H1 (cell line): ENCODE measurements around the gene KCNQ1. TPM values are rescaled to one million over a fixed set of nuclear protein-coding genes. Genes with fewer than 3 reads are reported as not detected.

Experiments
- CTCF ChIA-PET: fragments of 300-600 bp; sonication (Branson Sonifier 250); formaldehyde crosslinking; loops from one replicate; lab custom pipeline; 2021; ENCODE audit not compliant: partially characterized antibody; lab: Charles Lee
- POLR2A ChIA-PET: fragments of 300-600 bp; sonication (Branson Sonifier 250); formaldehyde crosslinking; loops from one replicate; lab custom pipeline; 2021; ENCODE audit warnings: inconsistent platforms; ENCODE audit not compliant: partially characterized antibody; lab: Charles Lee
- DNase-seq, 2 experiments: peaks; one replicate each; pipeline versions ENCODE4 v3.0.0 to v3.0.0-alpha.2; 2010 to 2022; ENCODE audit warnings: low spot score in 2 of 2, low read depth in 1 of 2, mixed read lengths in 1 of 2
- FAIRE-seq: peaks from 2 replicates; lab custom pipeline; 2011; peaks lifted over from hg19 to GRCh38; lab: Jason Lieb, UNC
- H2AFZ ChIP-seq: 2 replicates; pipeline ENCODE4 v1.8.1; 2012; ENCODE audit warnings: low read length, inconsistent platforms
- H2AK5ac ChIP-seq: 2 replicates; pipeline ENCODE4 v1.6.1; 2013; ENCODE audit warnings: low read depth, low read length
- H2BK120ac ChIP-seq: replicated peaks from 2 replicates; pipeline ENCODE3; 2013; ENCODE audit warnings: low read depth, low read length, inconsistent platforms
- H2BK12ac ChIP-seq: 2 replicates; pipeline ENCODE4 v1.6.1; 2013; ENCODE audit warnings: low read depth, low read length
- H2BK15ac ChIP-seq: 2 replicates; pipeline ENCODE4 v1.6.1; 2013; ENCODE audit warnings: low read length
- H2BK20ac ChIP-seq: 2 replicates; pipeline ENCODE4 v1.6.1; 2013; ENCODE audit warnings: low read length
- H2BK5ac ChIP-seq: 2 replicates; pipeline ENCODE4 v1.6.1; 2013; ENCODE audit warnings: low read depth, low read length
- H3K14ac ChIP-seq: 2 replicates; pipeline ENCODE4 v1.6.1; 2013; ENCODE audit warnings: inconsistent platforms; ENCODE audit not compliant: insufficient read length
- H3K18ac ChIP-seq: 2 replicates; pipeline ENCODE4 v1.6.1; 2013; ENCODE audit warnings: low read length; ENCODE audit errors: extremely low read depth
- H3K23ac ChIP-seq: 2 replicates; pipeline ENCODE4 v1.6.1; 2013; ENCODE audit warnings: inconsistent platforms; ENCODE audit not compliant: insufficient read length
- H3K23me2 ChIP-seq: 2 replicates; pipeline ENCODE4 v1.6.1; 2013; ENCODE audit warnings: low read depth, low read length
- H3K27ac ChIP-seq: 2 replicates; pipeline ENCODE4 v1.6.1; 2011; ENCODE audit warnings: low read depth, low read length, inconsistent platforms
- H3K27me3 ChIP-seq, 4 experiments: replicated peaks in 1 of 4; 1 replicate in 1 of 4; 2 replicates in 3 of 4; pipeline versions ENCODE4 v1.6.1 to v1.8.1; 2011 to 2013; ENCODE audit warnings: low read length in 3 of 4, mild to moderate bottlenecking in 3 of 4, inconsistent platforms in 2 of 4, mixed read lengths in 2 of 4, moderate library complexity in 1 of 4; ENCODE audit not compliant: control insufficient read depth in 3 of 4, insufficient read depth in 3 of 4; ENCODE audit errors: extremely low read depth in 1 of 4
- H3K36me3 ChIP-seq, 4 experiments: 2 replicates each; pipeline versions ENCODE4 v1.6.1 to v1.8.1; 2011 to 2013; ENCODE audit warnings: mild to moderate bottlenecking in 4 of 4, low read length in 3 of 4, moderate library complexity in 2 of 4, control low read depth in 1 of 4, inconsistent platforms in 1 of 4; ENCODE audit not compliant: insufficient read depth in 4 of 4, control insufficient read depth in 2 of 4
- H3K4ac ChIP-seq: replicated peaks from 2 replicates; pipeline ENCODE3; 2013; ENCODE audit warnings: low read length, low read depth, mixed read lengths, inconsistent platforms; ENCODE audit not compliant: insufficient read length
- H3K4me1 ChIP-seq, 4 experiments: replicated peaks in 1 of 4; 1 replicate in 1 of 4; 2 replicates in 3 of 4; pipeline versions ENCODE4 v1.6.1 to v1.8.1; 2011 to 2013; ENCODE audit warnings: low read length in 3 of 4, inconsistent platforms in 2 of 4, mixed read lengths in 1 of 4; ENCODE audit not compliant: insufficient read depth in 4 of 4, control insufficient read depth in 3 of 4
- H3K4me2 ChIP-seq, 2 experiments: 2 replicates each; pipeline versions ENCODE4 v1.6.1 to v1.8.1; 2011 to 2013; ENCODE audit warnings: low read depth in 2 of 2, low read length in 2 of 2, control low read depth in 1 of 2, inconsistent platforms in 1 of 2, mild to moderate bottlenecking in 1 of 2; ENCODE audit not compliant: insufficient read depth in 1 of 2
- H3K4me3 ChIP-seq, 4 experiments: fragments of 200-600, 300-600 bp in 1 of 4; sonication (generic), shearing (Covaris generic), sonication (Bioruptor Twin) in 1 of 4; 2 replicates each; pipeline versions ENCODE4 v1.5.1 to v1.8.1; 2011 to 2016; ENCODE audit warnings: low read length in 4 of 4, low read depth in 3 of 4, control low read depth in 2 of 4, inconsistent platforms in 2 of 4, mild to moderate bottlenecking in 2 of 4, mixed read lengths in 1 of 4, moderate library complexity in 1 of 4; ENCODE audit not compliant: insufficient read depth in 2 of 4; ENCODE audit errors: extremely low read depth in 1 of 4
- H3K56ac ChIP-seq: replicated peaks from 2 replicates; pipeline ENCODE3; 2013; ENCODE audit warnings: low read depth, mild to moderate bottlenecking, mixed read lengths, low read length, inconsistent platforms; ENCODE audit not compliant: insufficient read length
- H3K79me1 ChIP-seq: 2 replicates; pipeline ENCODE4 v1.6.1; 2013; ENCODE audit warnings: low read depth, low read length, control low read depth
- H3K79me2 ChIP-seq, 2 experiments: 2 replicates each; pipeline versions ENCODE4 v1.6.1 to v1.8.1; 2012 to 2013; ENCODE audit warnings: low read length in 2 of 2, mild to moderate bottlenecking in 2 of 2, inconsistent platforms in 1 of 2; ENCODE audit not compliant: insufficient read depth in 2 of 2, control insufficient read depth in 1 of 2
- H3K9ac ChIP-seq, 4 experiments: replicated peaks in 1 of 4; 1 replicate in 1 of 4; 2 replicates in 3 of 4; pipeline versions ENCODE4 v1.6.1 to v1.8.1; 2011 to 2013; ENCODE audit warnings: low read depth in 3 of 4, low read length in 3 of 4, control low read depth in 2 of 4, mild to moderate bottlenecking in 2 of 4, moderate library complexity in 2 of 4, inconsistent platforms in 1 of 4; ENCODE audit errors: extremely low read depth in 1 of 4
- H3K9me3 ChIP-seq, 2 experiments: 2 replicates each; pipeline versions ENCODE4 v1.6.1 to v1.8.1; 2012 to 2013; ENCODE audit warnings: mild to moderate bottlenecking in 2 of 2, moderate library complexity in 2 of 2, control low read depth in 1 of 2, inconsistent platforms in 1 of 2, low read depth in 1 of 2, low read length in 1 of 2, mixed read lengths in 1 of 2; ENCODE audit not compliant: insufficient read depth in 2 of 2
- H4K20me1 ChIP-seq, 2 experiments: replicated peaks in 1 of 2; 2 replicates each; pipeline versions ENCODE3 to v1.8.1; 2011 to 2013; ENCODE audit warnings: inconsistent platforms in 2 of 2, low read length in 2 of 2, mild to moderate bottlenecking in 1 of 2; ENCODE audit not compliant: insufficient read depth in 2 of 2, control insufficient read depth in 1 of 2
- H4K5ac ChIP-seq: 2 replicates; pipeline ENCODE4 v1.6.1; 2013; ENCODE audit warnings: low read length, low read depth, mixed read lengths, inconsistent platforms; ENCODE audit not compliant: insufficient read length
- H4K8ac ChIP-seq: 2 replicates; pipeline ENCODE4 v1.8.0; 2013; ENCODE audit warnings: mild to moderate bottlenecking, moderate library complexity, low read length, inconsistent platforms; ENCODE audit not compliant: insufficient read depth; ENCODE audit errors: extremely low read depth
- H4K91ac ChIP-seq: replicated peaks from 2 replicates; pipeline ENCODE3; 2013; ENCODE audit warnings: low read length, mixed read lengths, inconsistent platforms; ENCODE audit not compliant: insufficient read length
- BCL11A ChIP-seq, 2 experiments: IDR thresholded peaks; one replicate each; pipeline ENCODE4 v1.6.1; 2011; ENCODE audit warnings: low read depth in 2 of 2, low read length in 2 of 2, mild to moderate bottlenecking in 2 of 2
- HDAC2 ChIP-seq, 2 experiments: fragments of 300-600 bp in 1 of 2; sonication (generic) in 1 of 2; IDR thresholded peaks; 2 replicates each; pipeline ENCODE4 v1.6.1; 2011 to 2012; ENCODE audit warnings: low read depth in 2 of 2, low read length in 2 of 2, mild to moderate bottlenecking in 2 of 2, moderate library complexity in 2 of 2, borderline replicate concordance in 1 of 2, inconsistent platforms in 1 of 2
- SRF ChIP-seq: IDR thresholded peaks from 2 replicates; pipeline ENCODE4 v1.6.1; 2011; ENCODE audit warnings: mild to moderate bottlenecking, low read depth, low read length, moderate library complexity
- TAF7 ChIP-seq: optimal IDR thresholded peaks from 2 replicates; pipeline ENCODE3; 2011; ENCODE audit warnings: low read depth, mild to moderate bottlenecking, inconsistent platforms, low read length, moderate library complexity, borderline replicate concordance
- WGBS, 2 experiments: shearing (Covaris generic) in 1 of 2; methylation state at CpG; one replicate each; pipeline versions ENCODE4 v1.1.6 to v1.1.7; 2013 to 2015; ENCODE audit warnings: low lambda C conversion rate in 2 of 2, mixed read lengths in 2 of 2, inconsistent platforms in 1 of 2, low coverage in 1 of 2, missing lambda C conversion rate in 1 of 2; ENCODE audit not compliant: insufficient replicate concordance in 2 of 2, insufficient coverage in 1 of 2, insufficient read length in 1 of 2; ENCODE audit errors: extremely low coverage in 1 of 2, missing lambda C conversion rate in 1 of 2; 5-methylcytosine and 5-hydroxymethylcytosine counted together
- polyA plus RNA-seq, 7 experiments: library from polyadenylated mRNA; depleted of rRNA in 3 of 7; stranded (reverse) in 5 of 7; unstranded in 2 of 7; fragments of >200 nt in 5 of 7; fragments of 200-250 nt in 2 of 7; gene quantifications; 1 replicate in 5 of 7; 2 replicates in 1 of 7; 4 replicates in 1 of 7; pipeline versions ENCODE4 v1.2.1 to v1.2.3, GENCODE V29; 2011 to 2013; ENCODE audit warnings: missing spikeins in 2 of 7, mixed read lengths in 2 of 7
- total RNA-seq: library from RNA; stranded (reverse); fragmentation: NEBNext Ultra II Directional; extraction: Animal tissue kit (Norgen Biotek cat#: 25700); gene quantifications from 2 replicates; pipeline ENCODE4 v1.2.1, GENCODE V29; 2021
- TF ChIP-seq, protein P1 (sequence below): IDR thresholded peaks from 2 replicates; pipeline ENCODE4 v1.6.1; 2012; ENCODE audit warnings: inconsistent platforms

KCNQ1 gene
- total and polyA plus RNA-seq, 2 of the 8 experiments (the other 6 are each of a cell fraction or from before 2014, with no cell fraction given) = 1.9 to 2.0 TPM

DNA sequence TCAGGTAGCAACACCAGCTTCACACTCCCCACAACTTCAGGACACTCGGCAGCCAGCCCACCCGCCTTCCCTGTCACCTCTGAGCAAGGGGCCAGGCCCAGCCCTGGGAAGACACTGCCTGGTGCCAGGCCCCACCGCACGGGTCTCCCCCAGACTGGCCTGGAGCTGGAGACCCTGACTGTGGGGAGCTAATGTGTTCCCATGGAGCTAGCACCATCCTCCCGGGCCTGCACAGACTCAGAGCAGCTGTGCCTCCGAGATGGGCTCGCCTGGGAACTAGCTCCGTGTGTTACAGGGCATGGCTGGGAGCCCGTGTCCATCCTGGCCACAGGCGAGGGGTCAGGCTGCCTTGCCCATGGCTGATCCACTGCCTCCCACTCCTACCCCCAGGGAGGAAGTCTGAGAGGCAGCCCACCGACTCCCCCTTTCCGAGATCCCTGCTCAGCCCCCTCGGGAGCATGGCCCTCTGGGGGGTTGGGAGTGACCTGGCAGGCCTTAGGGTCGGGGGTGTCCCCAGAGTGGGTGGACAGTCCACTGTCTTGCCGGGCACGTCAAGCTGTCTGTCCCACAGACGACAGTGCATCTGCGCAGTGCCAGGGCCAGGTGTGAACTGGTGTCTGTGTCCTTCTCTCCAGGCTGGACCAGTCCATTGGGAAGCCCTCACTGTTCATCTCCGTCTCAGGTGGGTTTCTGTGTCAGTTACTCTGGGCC lies 331.7 kb downstream of the KCNQ1 start:
- CTCF ChIA-PET = interaction anchor here (1.1 to 1.9 kb wide), 5 partner anchors 10 to 114 kb away, joined by 3 to 6 read pairs (median 3); no protein-coding TSS in a partner anchor
- H3K79me1 ChIP-seq = no peaks in the 10 kb centered on the region
- FAIRE-seq = no peak
- H3K4me3 ChIP-seq = no peak overlapping the region
- H3K23ac ChIP-seq = no peak overlapping the region
- no peak for TF ChIP-seq TAF7
- no peak for TF ChIP-seq HDAC2 (IDR thresholded peaks at IDR 0.05; ENCODE audit: borderline replicate concordance in 1 of 2, low read depth in 2 of 2, low read length in 2 of 2)
- no peak for TF ChIP-seq BCL11A (IDR thresholded peaks at IDR 0.05; ENCODE audit: low read depth in 2 of 2, low read length in 2 of 2)
- TF ChIP-seq, protein P1, sequence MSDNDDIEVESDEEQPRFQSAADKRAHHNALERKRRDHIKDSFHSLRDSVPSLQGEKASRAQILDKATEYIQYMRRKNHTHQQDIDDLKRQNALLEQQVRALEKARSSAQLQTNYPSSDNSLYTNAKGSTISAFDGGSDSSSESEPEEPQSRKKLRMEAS = no peak
- no peak for TF ChIP-seq SRF
- TF ChIP-seq, all 59 proteins: peak for 0
- WGBS, 2 experiments = 91% methylated on average over 18 of the region's 19 CpGs; no CpG with 5 or more reads in 1 of the 2 experiments
- no peak overlapping the region for H2AFZ ChIP-seq
- no peak overlapping the region for H2BK120ac ChIP-seq
- H3K18ac ChIP-seq = no peak overlapping the region
- H3K14ac ChIP-seq = no peak overlapping the region
- no peak overlapping the region; the same call in 1 of the 2 replicates for H2BK15ac ChIP-seq
- DNase-seq = no peak
- H3K79me2 ChIP-seq = no peaks in the 10 kb centered on the region
- no peaks in the 10 kb centered on the region for H3K23me2 ChIP-seq
- H3K36me3 ChIP-seq = no peaks in the 10 kb centered on the region
- peaks cover 0 to 6% (median 2%) of the 10 kb centered on the region in 4 experiments; a peak in 3 of 7 replicates for H3K4me1 ChIP-seq
- no peak overlapping the region; the same call in 1 of the 2 replicates for H4K8ac ChIP-seq
- H3K27me3 ChIP-seq = peaks cover 0 to 28% (median 16%) of the 10 kb centered on the region in 4 experiments; a peak in 6 of 7 replicates
- H2BK5ac ChIP-seq = no peak overlapping the region
- no peak overlapping the region for H3K56ac ChIP-seq
- H4K5ac ChIP-seq = no peak overlapping the region
- H3K9me3 ChIP-seq = no peaks in the 10 kb centered on the region
- no peaks in the 10 kb centered on the region for H4K20me1 ChIP-seq
- POLR2A ChIA-PET = no interaction called here
- no peak overlapping the region for H3K4me2 ChIP-seq
- H3K9ac ChIP-seq = no peak overlapping the region
- H4K91ac ChIP-seq = no peak overlapping the region
- no peak overlapping the region for H2BK20ac ChIP-seq
- H2BK12ac ChIP-seq = no peak overlapping the region
- 0 out of 2 replicates have a peak overlapping the region, but pooled peaks have one; percentile 10 for H2AK5ac ChIP-seq
- H3K4ac ChIP-seq = no peak overlapping the region
- H3K27ac ChIP-seq = no peak overlapping the region
